Hepatocyte (in vitro differentiated cells): Measurements from ENCODE around the gene EARS2. TPM values are rescaled to one million over a fixed set of nuclear protein-coding genes. Genes with fewer than 3 reads are reported as not detected.
A peak's percentile ranks its signal among the peaks of the same experiment; 100 is the strongest.
"Not testable (repeated sequence)": the region's sequence is repeated elsewhere in the genome, so short reads cannot be mapped to it uniquely, and the experiment has no call there.

Experiments
- DNase-seq: peaks from one replicate; pipeline ENCODE4 v3.0.0-alpha.2; 2016; ENCODE audit warnings: low spot score
- H2AFZ ChIP-seq: fragments of 200-600 bp; sonication (generic); 2 replicates; pipeline ENCODE4 v1.6.0; 2016; ENCODE audit warnings: antibody characterized with exemption, mild to moderate bottlenecking
- H3K27ac ChIP-seq: fragments of 200-600 bp; sonication (generic); 2 replicates; pipeline ENCODE4 v1.5.1; 2016; ENCODE audit warnings: mild to moderate bottlenecking
- H3K27me3 ChIP-seq: fragments of 200-600 bp; sonication (generic); 2 replicates; pipeline ENCODE4 v1.6.1; 2016
- H3K36me3 ChIP-seq: fragments of 200-600 bp; sonication (generic); replicated peaks from 2 replicates; pipeline ENCODE4 v1.5.1; 2016; ENCODE audit warnings: low read depth; ENCODE audit not compliant: insufficient read depth
- H3K4me1 ChIP-seq: fragments of 200-600 bp; sonication (generic); 2 replicates; pipeline ENCODE4 v1.5.1; 2016; ENCODE audit warnings: mild to moderate bottlenecking, moderate library complexity; ENCODE audit not compliant: insufficient read depth
- H3K4me2 ChIP-seq: fragments of 200-600 bp; sonication (generic); 2 replicates; pipeline ENCODE4 v1.6.0; 2016
- H3K4me3 ChIP-seq: fragments of 200-600 bp; sonication (generic); 2 replicates; pipeline ENCODE4 v1.5.1; 2016; ENCODE audit warnings: mild to moderate bottlenecking
- H3K79me2 ChIP-seq: fragments of 200-600 bp; sonication (generic); 2 replicates; pipeline ENCODE4 v1.6.0; 2017; ENCODE audit warnings: mild to moderate bottlenecking
- H3K9me2 ChIP-seq: fragments of 200-600 bp; sonication (generic); replicated peaks from 2 replicates; pipeline ENCODE4 v1.6.0; 2017; ENCODE audit warnings: mild to moderate bottlenecking; ENCODE audit not compliant: insufficient read depth
- H3K9me3 ChIP-seq: fragments of 200-600 bp; sonication (generic); 2 replicates; pipeline ENCODE4 v1.5.1; 2016; ENCODE audit warnings: low read depth, mild to moderate bottlenecking
- H4K20me1 ChIP-seq: fragments of 200-600 bp; sonication (generic); 2 replicates; pipeline ENCODE4 v1.6.0; 2016; ENCODE audit warnings: mild to moderate bottlenecking; ENCODE audit not compliant: insufficient read depth, poor library complexity, severe bottlenecking
- CTCF ChIP-seq: fragments of 200-600 bp; sonication (generic); IDR thresholded peaks from 2 replicates; pipeline ENCODE4 v1.5.1; 2016; ENCODE audit warnings: antibody characterized with exemption, mild to moderate bottlenecking; ENCODE audit not compliant: poor library complexity
- EZH2 ChIP-seq: fragments of 200-600 bp; sonication (generic); IDR thresholded peaks from 2 replicates; pipeline ENCODE4 v1.6.1; 2016; ENCODE audit warnings: antibody characterized with exemption, mild to moderate bottlenecking, borderline replicate concordance
- EZH2phosphoT487 ChIP-seq: fragments of 200-600 bp; sonication (generic); IDR thresholded peaks from one replicate; pipeline ENCODE4 v1.6.1; 2018; ENCODE audit warnings: antibody characterized with exemption, mild to moderate bottlenecking, low read depth, moderate library complexity; ENCODE audit not compliant: unreplicated experiment, severe bottlenecking
- WGBS: methylation state at CpG from one replicate; pipeline ENCODE4 v1.1.6; 2016; ENCODE audit warnings: low lambda C conversion rate; ENCODE audit errors: missing lambda C conversion rate; 5-methylcytosine and 5-hydroxymethylcytosine counted together
- polyA plus RNA-seq: library from polyadenylated mRNA; unstranded; fragments of >200 nt; fragmentation: Nextera tagmentation; extraction: Ambion mirVana; gene quantifications from 2 replicates; pipeline ENCODE4 v1.2.1, GENCODE V29; 2016
- total RNA-seq: library from RNA; depleted of rRNA; stranded (reverse); fragments of >200 nt; gene quantifications from 2 replicates; pipeline ENCODE4 v1.2.3, GENCODE V29; 2014

EARS2 gene
- total and polyA plus RNA-seq, 2 experiments from 2014 or later: 25.2 to 26.5 TPM

- H3K4me3 ChIP-seq: no peak overlapping the region
- H3K4me2 ChIP-seq: no peak overlapping the region
- no peaks in the 10 kb centered on the region for H3K9me3 ChIP-seq
- H3K79me2 ChIP-seq: peaks cover 66% of the 10 kb centered on the region
- TF ChIP-seq EZH2phosphoT487: no peak
- TF ChIP-seq CTCF: no peak
- TF ChIP-seq EZH2: no peak
- no peak for DNase-seq
- no peak overlapping the region for H2AFZ ChIP-seq
- WGBS: 93% methylated on average over 5 of the region's 5 CpGs
- no peak overlapping the region for H3K27ac ChIP-seq
- no peaks in the 10 kb centered on the region for H3K36me3 ChIP-seq
- H3K9me2 ChIP-seq: no peaks in the 10 kb centered on the region
- no peaks in the 10 kb centered on the region for H3K27me3 ChIP-seq
- no peaks in the 10 kb centered on the region for H3K4me1 ChIP-seq
- H4K20me1 ChIP-seq: peaks cover 8% of the 10 kb centered on the region
Observed at GRCh38 chr16:23587726-23588125, 30.6 kb upstream of the EARS2 start.

- Histone ChIP-seq H3K4me1 (no peaks in the 10 kb centered on the region), H4K20me1 (no peaks in the 10 kb centered on the region), H3K79me2 (peaks cover 33% of the 10 kb centered on the region), H3K27ac (peak overlapping the region; percentile 80), H3K4me2 (no peak overlapping the region), H3K9me3 (no peaks in the 10 kb centered on the region), H2AFZ (no peak overlapping the region), H3K9me2 (no peaks in the 10 kb centered on the region), H3K36me3 (no peaks in the 10 kb centered on the region), H3K4me3 (no peak overlapping the region), H3K27me3 (no peaks in the 10 kb centered on the region)
- 83% methylated on average over 13 of the region's 14 CpGs for WGBS
- DNase-seq: peak; percentile 59
- no peak for TF ChIP-seq EZH2phosphoT487
- TF ChIP-seq CTCF: no peak
- TF ChIP-seq EZH2: no peak
Observed at GRCh38 chr16:23584186-23585076, 27.3 kb upstream of the EARS2 start.

- H3K9me3 ChIP-seq, H3K4me1 ChIP-seq, H4K20me1 ChIP-seq, DNase-seq, H3K4me3 ChIP-seq, H2AFZ ChIP-seq, H3K4me2 ChIP-seq, H3K9me2 ChIP-seq, H3K27me3 ChIP-seq, H3K36me3 ChIP-seq: not testable (repeated sequence)
- peaks cover 21% of the 10 kb centered on the region for H3K79me2 ChIP-seq
- WGBS: 92% methylated on average over 7 of the region's 30 CpGs
- H3K27ac ChIP-seq: peak overlapping the region; percentile 67
Observed at GRCh38 chr16:23583271-23583670, 26.1 kb upstream of the EARS2 start.

GRCh38 chr16:23581764-23582163 lies 24.6 kb upstream of the EARS2 start:
- Histone ChIP-seq H3K79me2 (peaks cover 8% of the 10 kb centered on the region), H3K27me3 (no peaks in the 10 kb centered on the region), H3K27ac (peak overlapping the region; percentile 2), H4K20me1 (no peaks in the 10 kb centered on the region), H3K4me3 (no peak overlapping the region), H2AFZ (no peak overlapping the region), H3K9me2 (no peaks in the 10 kb centered on the region), H3K4me1 (no peaks in the 10 kb centered on the region), H3K36me3 (no peaks in the 10 kb centered on the region), H3K4me2 (no peak overlapping the region), H3K9me3 (no peaks in the 10 kb centered on the region)
- no peak for DNase-seq
- no peak for TF ChIP-seq EZH2phosphoT487
- no peak for TF ChIP-seq EZH2
- no peak for TF ChIP-seq CTCF
